IMR-90 (cell line): ENCODE data around the gene BMP8A. TPM values are rescaled to one million over a fixed set of nuclear protein-coding genes. Genes with fewer than 3 reads are reported as not detected.

Source experiments
- ATAC-seq: fragments of 200-7000 bp; cut with Tn5 transposase; 2 replicates; pipeline ENCODE4 v1.9.1; 2020; ENCODE audit warnings: low read depth, mild to moderate bottlenecking, moderate library complexity
- BruUV-seq: library from RNA; stranded (reverse); fragments of 400-500 nt; replicated peaks from 2 replicates; lab custom pipeline; 2021; lab: Mats Ljungman, UMichigan
- CTCF ChIA-PET: fragments of 300-600 bp; formaldehyde crosslinking; extraction: SDS; loops from one replicate; lab custom pipeline; 2021; ENCODE audit warnings: antibody characterized with exemption; lab: Yijun Ruan, JAX
- POLR2A ChIA-PET: fragments of 300-600 bp; sonication (Branson Sonifier 250); formaldehyde crosslinking; loops from one replicate; lab custom pipeline; 2022; ENCODE audit warnings: antibody characterized with exemption; ENCODE audit not compliant: unreplicated experiment; lab: Charles Lee
- DNase-seq: peaks from one replicate; pipeline ENCODE4 v3.0.0; 2013
- H2AFZ ChIP-seq: replicated peaks from 2 replicates; pipeline ENCODE3; 2013; ENCODE audit warnings: low read length, mild to moderate bottlenecking; ENCODE audit not compliant: poor library complexity
- H2AK5ac ChIP-seq: 2 replicates; pipeline ENCODE4 v1.6.1; 2013; ENCODE audit warnings: low read depth, low read length, inconsistent platforms
- H2AK9ac ChIP-seq: replicated peaks from 2 replicates; pipeline ENCODE3; 2013; ENCODE audit warnings: mild to moderate bottlenecking, low read depth, low read length, moderate library complexity; ENCODE audit not compliant: poor library complexity
- H2BK120ac ChIP-seq: 2 replicates; pipeline ENCODE4 v1.6.1; 2013; ENCODE audit warnings: low read depth, low read length, inconsistent platforms
- H2BK15ac ChIP-seq: 3 replicates; pipeline ENCODE4 v1.6.1; 2013; ENCODE audit warnings: low read depth, low read length, inconsistent platforms
- H2BK20ac ChIP-seq: 2 replicates; pipeline ENCODE4 v1.6.1; 2013; ENCODE audit warnings: low read depth, mild to moderate bottlenecking, inconsistent platforms, low read length, moderate library complexity
- H2BK5ac ChIP-seq: 2 replicates; pipeline ENCODE4 v1.6.1; 2013; ENCODE audit warnings: mild to moderate bottlenecking, low read depth, low read length, inconsistent platforms; ENCODE audit not compliant: poor library complexity, severe bottlenecking
- H3K14ac ChIP-seq: replicated peaks from 2 replicates; pipeline ENCODE4 v1.6.1; 2013; ENCODE audit warnings: low read depth, low read length, inconsistent platforms
- H3K18ac ChIP-seq: 2 replicates; pipeline ENCODE4 v1.6.1; 2013; ENCODE audit warnings: low read depth, low read length, control low read depth
- H3K23ac ChIP-seq: 2 replicates; pipeline ENCODE4 v1.6.1; 2013; ENCODE audit warnings: low read depth, low read length, inconsistent platforms
- H3K27ac ChIP-seq: 2 replicates; pipeline ENCODE4 v1.5.1; 2013; ENCODE audit warnings: mild to moderate bottlenecking, control low read depth, low read length; ENCODE audit not compliant: insufficient read depth
- H3K27me3 ChIP-seq: 2 replicates; pipeline ENCODE4 v1.6.1; 2013; ENCODE audit warnings: low read length; ENCODE audit not compliant: control insufficient read depth, insufficient read depth
- H3K36me3 ChIP-seq: 2 replicates; pipeline ENCODE4 v1.6.1; 2013; ENCODE audit warnings: low read length, mixed read lengths; ENCODE audit not compliant: control insufficient read depth, insufficient read depth
- H3K4ac ChIP-seq: 2 replicates; pipeline ENCODE4 v1.6.1; 2013; ENCODE audit warnings: low read depth, low read length, inconsistent platforms
- H3K4me1 ChIP-seq: 2 replicates; pipeline ENCODE4 v1.6.1; 2013; ENCODE audit warnings: low read length, mixed read lengths; ENCODE audit not compliant: control insufficient read depth, insufficient read depth
- H3K4me2 ChIP-seq: 2 replicates; pipeline ENCODE4 v1.6.1; 2013; ENCODE audit warnings: low read depth, mild to moderate bottlenecking, control low read depth, low read length, moderate library complexity
- H3K4me3 ChIP-seq: 2 replicates; pipeline ENCODE4 v1.5.1; 2013; ENCODE audit warnings: low read depth, mild to moderate bottlenecking, control low read depth, low read length, moderate library complexity; ENCODE audit not compliant: insufficient read depth
- H3K56ac ChIP-seq: 2 replicates; pipeline ENCODE4 v1.6.1; 2013; ENCODE audit warnings: low read length, inconsistent platforms; ENCODE audit not compliant: insufficient read depth; ENCODE audit errors: extremely low read depth
- H3K79me1 ChIP-seq, 2 experiments: 2 replicates each; pipeline ENCODE4 v1.6.1; 2013; ENCODE audit warnings: low read length in 2 of 2, inconsistent platforms in 1 of 2, low read depth in 1 of 2
- H3K9ac ChIP-seq: 2 replicates; pipeline ENCODE4 v1.6.1; 2013; ENCODE audit warnings: low read depth, low read length, control low read depth
- H3K9me1 ChIP-seq: 2 replicates; pipeline ENCODE4 v1.6.1; 2013; ENCODE audit warnings: low read length, inconsistent platforms; ENCODE audit not compliant: insufficient read depth
- H3K9me3 ChIP-seq: 2 replicates; pipeline ENCODE4 v1.6.1; 2013; ENCODE audit warnings: low read length; ENCODE audit not compliant: control insufficient read depth, insufficient read depth
- H4K20me1 ChIP-seq: 2 replicates; pipeline ENCODE4 v1.6.1; 2013; ENCODE audit warnings: low read length, inconsistent platforms; ENCODE audit not compliant: insufficient read depth
- H4K5ac ChIP-seq: 2 replicates; pipeline ENCODE4 v1.6.1; 2013; ENCODE audit warnings: mild to moderate bottlenecking, low read depth, low read length, control low read depth
- H4K8ac ChIP-seq, 2 experiments: 2 replicates each; pipeline ENCODE4 v1.6.1; 2013; ENCODE audit warnings: low read depth in 2 of 2, low read length in 2 of 2, control low read depth in 1 of 2, inconsistent platforms in 1 of 2
- H4K91ac ChIP-seq: 2 replicates; pipeline ENCODE4 v1.6.1; 2013; ENCODE audit warnings: low read depth, low read length, inconsistent platforms; ENCODE audit not compliant: insufficient read depth
- NFE2L2 ChIP-seq: fragments of 150-350 bp; IDR thresholded peaks from 2 replicates; pipeline ENCODE4 v1.6.1; 2016; ENCODE audit warnings: low read depth, mild to moderate bottlenecking, low read length
- WGBS, 2 experiments: methylation state at CpG; one replicate each; pipeline versions ENCODE4 v1.1.5 to v1.1.7; 2013; ENCODE audit warnings: missing lambda C conversion rate in 2 of 2; ENCODE audit not compliant: insufficient read length in 1 of 2; ENCODE audit errors: extremely low coverage in 2 of 2; 5-methylcytosine and 5-hydroxymethylcytosine counted together
- dilution Hi-C: fragments of 300-500 bp; cut with HindIII; formaldehyde crosslinking; loops from one replicate; pipeline ENCODE4 v1.14.3; 2018; ENCODE audit warnings: low sequenced_read_pairs; ENCODE audit not compliant: unreplicated experiment
- in situ Hi-C: fragments of 300-500 bp; cut with MboI; formaldehyde crosslinking; loops from 3 replicates; pipeline ENCODE4 v1.14.3; 2019; ENCODE audit warnings: low sequenced_read_pairs, inconsistent platforms, mixed read lengths
- intact Hi-C: fragments of 100-400 bp; cut with micrococcal nuclease; formaldehyde crosslinking; loops from 2 replicates; pipeline ENCODE4 v1.10.0; 2022
- polyA plus RNA-seq, 3 experiments: library from polyadenylated mRNA; depleted of rRNA; stranded (reverse); fragments of >200 nt; gene quantifications; 2 replicates each; pipeline ENCODE4 v1.2.3, GENCODE V29; 2012; ENCODE audit warnings: low replicate concordance in 1 of 3
- total RNA-seq: library from RNA; depleted of rRNA; stranded (reverse); fragments of >200 nt; gene quantifications from 2 replicates; pipeline ENCODE4 v1.2.3, GENCODE V29; 2012

BMP8A gene
- total and polyA plus RNA-seq, 2 of the 4 experiments (the other 2 are of a cell fraction) = not detected

DNA sequence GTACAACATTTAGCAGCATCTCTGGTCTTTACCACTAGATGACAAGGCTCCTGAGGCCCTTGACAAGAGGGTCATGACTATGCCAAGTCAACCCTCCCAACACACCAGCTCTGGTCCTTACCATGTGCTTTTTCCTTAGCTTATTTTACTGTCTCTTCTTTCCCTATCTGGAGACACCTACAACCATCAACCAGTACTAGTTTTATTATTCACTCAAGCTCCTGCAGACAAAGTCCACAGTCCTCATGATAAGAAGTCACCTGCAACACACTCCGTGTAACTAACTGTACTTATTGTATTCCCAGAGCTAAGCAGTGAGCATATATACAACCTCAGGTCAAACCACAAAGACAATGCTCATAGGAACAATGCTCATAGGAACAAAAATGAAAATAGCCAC, 69.8 kb downstream of the BMP8A start:
- Histone ChIP-seq H3K56ac (no peak overlapping the region), H4K91ac (no peak overlapping the region), H3K4ac (no peak overlapping the region), H4K5ac (no peak overlapping the region), H3K4me1 (no peaks in the 10 kb centered on the region), H4K20me1 (peaks cover 20% of the 10 kb centered on the region), H2AK5ac (no peak overlapping the region), H2AFZ (no peak overlapping the region), H3K79me1 (peaks cover 12 to 47% of the 10 kb centered on the region in 2 experiments), H3K14ac (no peak overlapping the region), H2BK5ac (no peak overlapping the region), H3K4me2 (no peak overlapping the region), H3K9me1 (no peaks in the 10 kb centered on the region), H3K18ac (no peak overlapping the region), H3K9ac (no peak overlapping the region), H3K4me3 (no peak overlapping the region), H3K9me3 (no peaks in the 10 kb centered on the region), H3K27ac (no peak overlapping the region), H2AK9ac (no peak overlapping the region), H2BK20ac (no peak overlapping the region), H3K36me3 (peaks cover 51% of the 10 kb centered on the region), H2BK15ac (no peak overlapping the region), H3K27me3 (no peaks in the 10 kb centered on the region), H4K8ac (no peak overlapping the region), H2BK120ac (no peak overlapping the region), H3K23ac (no peak overlapping the region)
- DNase-seq (no peak), ATAC-seq (no peak)
- BruUV-seq = no TSS peak
- ChIA-PET CTCF (no interaction called here), POLR2A (no interaction called here)
- no CpG with 5 or more reads among the region's 1 CpG for WGBS, 2 experiments
- TF ChIP-seq NFE2L2 = no peak
- intact Hi-C loops = no loop called here
- dilution Hi-C loops = no loop called here
- in situ Hi-C loops = no loop called here
